ENCODE data around the gene PDP2.
A peak's percentile ranks its signal among the peaks of the same experiment; 100 is the strongest.
"Not testable (repeated sequence)": the region's sequence is repeated elsewhere in the genome, so short reads cannot be mapped to it uniquely, and the experiment has no call there.

PDP2 gene

GRCh38 chr16:66919569-66920298 is 39.4 kb downstream of the PDP2 start:
- DNase-seq (ENCODE audit: low read depth), result no peak

DNA sequence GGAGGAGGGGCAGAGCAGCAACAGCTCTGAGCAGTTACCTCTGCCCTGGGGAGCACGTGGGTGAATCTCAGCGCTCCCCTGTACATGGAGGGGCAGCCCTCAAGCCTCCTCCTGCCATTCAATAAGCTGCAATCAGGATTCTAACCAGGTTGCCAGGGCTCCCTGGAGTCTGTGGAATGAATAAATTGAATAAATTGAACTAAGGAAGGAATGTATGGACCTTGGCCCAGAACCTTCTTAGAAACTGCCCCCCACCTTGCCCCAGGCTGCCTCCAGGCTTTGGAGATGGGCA is 39.9 kb downstream of the PDP2 start:
- no peak for DNase-seq (ENCODE audit: low read depth)

GRCh38 chr16:66920924-66921680 is 40.8 kb downstream of the PDP2 start:
- no peak for DNase-seq (ENCODE audit: low read depth)

- DNase-seq (ENCODE audit: low read depth), result no peak
Observed at GRCh38 chr16:66921729-66922450, 41.6 kb downstream of the PDP2 start.

DNA sequence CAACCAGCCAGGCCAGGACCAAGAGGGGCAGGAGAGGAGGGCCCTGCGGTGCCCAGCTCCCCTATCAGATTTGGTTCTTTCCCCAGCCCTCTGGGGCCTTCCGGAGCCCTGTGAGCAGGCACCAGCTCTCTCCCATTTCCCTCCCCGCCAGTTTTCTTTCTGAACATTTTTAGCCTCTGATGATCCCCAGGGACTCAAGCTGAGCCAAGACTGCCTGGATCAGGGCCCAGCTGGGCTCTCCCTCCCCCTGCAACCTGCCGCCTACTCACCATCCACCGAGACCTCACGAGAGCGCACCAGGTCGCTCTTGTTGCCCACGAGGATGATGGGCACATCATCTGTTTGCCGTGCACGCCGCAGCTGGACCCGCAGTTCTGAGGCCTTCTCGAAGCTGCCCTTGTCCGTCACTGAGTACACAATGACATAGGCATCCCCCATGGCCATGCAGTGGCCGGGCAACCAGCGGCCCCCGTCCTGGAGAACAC is 43.0 kb downstream of the PDP2 start:
- DNase-seq (ENCODE audit: low read depth), result no peak

GRCh38 chr16:66923866-66924265 is 43.6 kb downstream of the PDP2 start:
- DNase-seq (ENCODE audit: low read depth), result no peak

GRCh38 chr16:66924527-66925321 is 44.4 kb downstream of the PDP2 start:
- no peak for DNase-seq (ENCODE audit: low read depth)

- no peak for DNase-seq (ENCODE audit: low read depth)
Observed at GRCh38 chr16:66925322-66925840, 45.1 kb downstream of the PDP2 start, which contains the start of gene RRAD. Gene RRAD (minus strand): TSS chr16:66925535. CDS start chr16:66925179, 356 bp downstream.

GRCh38 chr16:66926171-66926947 is 46.0 kb downstream of the PDP2 start:
- DNase-seq (ENCODE audit: low read depth), result no peak

DNA sequence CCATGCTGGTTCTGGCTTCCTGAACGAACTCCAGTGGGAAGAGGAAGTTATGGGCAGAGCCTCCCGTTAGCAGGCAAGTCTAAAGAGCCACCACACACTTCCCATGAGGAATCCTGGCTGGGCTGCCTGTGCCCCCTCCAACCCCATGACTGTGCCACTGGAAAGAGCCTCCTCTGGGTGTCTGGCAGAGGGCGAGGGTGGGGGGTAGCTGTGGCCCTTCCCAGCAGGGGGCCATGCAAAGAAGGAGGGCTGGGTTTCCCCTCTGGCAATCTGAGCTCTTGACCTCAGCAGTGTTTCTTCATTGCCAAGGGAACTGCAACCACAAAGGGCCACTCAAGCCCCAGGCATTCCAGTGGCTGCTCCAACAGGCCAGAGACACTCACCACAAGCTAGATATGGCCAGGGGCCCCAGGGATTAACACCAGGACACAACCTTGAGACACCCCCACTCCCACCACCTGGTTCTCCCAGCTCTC is 46.7 kb downstream of the PDP2 start:
- DNase-seq (ENCODE audit: low read depth), result no peak

DNA sequence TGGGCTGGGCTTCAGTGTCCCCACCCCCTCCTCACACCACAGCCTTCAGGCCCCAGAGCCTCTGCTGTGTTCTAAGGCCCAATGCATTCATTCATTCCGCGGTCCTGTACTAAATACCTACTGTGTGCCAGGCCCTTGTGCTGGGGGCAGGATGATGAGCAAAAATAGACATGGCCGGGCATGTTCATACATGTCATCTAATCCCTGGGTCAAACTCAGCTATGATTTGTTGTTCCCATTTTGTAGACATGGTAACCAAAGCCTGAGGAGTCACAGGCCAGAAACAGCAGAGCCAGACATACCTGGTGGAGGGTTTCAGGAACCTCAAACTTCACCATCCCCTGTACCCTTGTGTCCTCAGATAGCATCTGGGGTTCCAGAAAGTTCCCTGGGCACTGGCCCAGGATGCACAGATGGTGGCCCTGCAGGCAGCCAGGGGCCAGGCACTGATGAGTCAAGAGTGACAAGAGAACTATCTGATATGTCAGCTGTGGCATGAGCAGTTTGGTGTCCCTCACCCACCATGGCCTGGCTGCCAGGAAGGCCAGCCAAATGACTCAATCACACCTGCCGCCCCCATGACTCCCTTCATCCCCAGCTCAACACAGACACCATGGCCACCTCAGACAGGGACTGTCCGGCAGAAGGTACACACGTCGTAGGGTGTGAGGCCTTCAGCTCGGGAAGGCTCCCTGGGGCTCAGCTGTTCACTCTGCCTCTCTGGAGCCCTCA is 47.8 kb downstream of the PDP2 start:
- no peak for DNase-seq (ENCODE audit: low read depth)

DNA sequence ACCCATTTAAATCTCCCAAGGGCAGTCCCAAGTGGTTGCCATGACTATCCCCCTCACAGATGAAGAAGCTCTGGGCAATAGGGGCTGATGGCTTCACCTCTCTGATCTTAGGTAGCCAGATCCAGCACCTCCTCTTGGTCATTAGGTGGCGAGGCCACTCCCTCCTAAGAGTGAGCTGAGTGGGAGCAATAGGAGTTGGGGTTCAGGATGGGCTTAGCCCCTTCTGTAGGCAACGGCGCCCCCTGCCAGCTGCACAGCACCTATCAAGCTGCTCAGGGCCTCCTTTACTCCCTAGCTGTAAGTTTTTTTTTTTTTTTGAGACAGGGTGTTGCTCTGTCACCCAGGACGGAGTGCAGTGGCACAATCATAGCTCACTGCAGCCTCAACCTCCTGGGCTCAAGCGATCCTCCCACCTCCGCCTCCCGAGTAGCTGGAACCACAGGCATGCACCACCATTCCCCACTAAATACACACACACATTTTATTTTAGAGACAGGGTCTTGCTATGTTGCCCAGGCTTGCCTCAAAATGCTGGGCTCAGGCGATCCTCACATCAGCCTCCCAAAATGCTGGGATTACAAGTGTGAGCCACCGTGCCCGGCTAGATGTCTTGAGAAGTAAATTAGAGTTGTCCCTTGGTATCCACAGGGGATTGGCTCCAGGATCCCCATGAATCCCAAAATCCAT is 48.5 kb downstream of the PDP2 start:
- DNase-seq (ENCODE audit: low read depth), result no peak

GRCh38 chr16:66930189-66930588 is 49.9 kb downstream of the PDP2 start:
- DNase-seq (ENCODE audit: low read depth), result no peak

GRCh38 chr16:66931665-66932064 is 51.4 kb downstream of the PDP2 start:
- no peak for DNase-seq (ENCODE audit: low read depth)

- DNase-seq (ENCODE audit: low read depth), result no peak
Observed at GRCh38 chr16:66932076-66932475, 51.8 kb downstream of the PDP2 start.

DNA sequence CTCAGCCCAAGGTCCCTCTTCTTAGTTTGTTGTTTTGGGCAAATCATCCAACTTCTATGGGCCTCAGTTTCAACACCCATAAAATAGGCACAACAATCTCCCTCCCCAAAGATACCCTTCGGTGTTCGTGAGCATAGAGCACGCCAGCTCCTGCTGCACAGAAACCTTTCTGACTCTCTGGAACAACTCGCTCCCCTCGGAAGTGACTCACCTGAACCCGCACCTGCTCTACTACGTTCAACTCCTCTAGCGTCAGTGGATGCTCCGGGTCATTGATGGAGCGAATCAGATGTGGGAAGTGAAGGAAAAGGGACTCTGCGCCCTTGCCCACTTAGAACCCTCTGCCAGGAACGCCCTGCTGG is 53.4 kb downstream of the PDP2 start:
- no peak for DNase-seq (ENCODE audit: low read depth)

DNA sequence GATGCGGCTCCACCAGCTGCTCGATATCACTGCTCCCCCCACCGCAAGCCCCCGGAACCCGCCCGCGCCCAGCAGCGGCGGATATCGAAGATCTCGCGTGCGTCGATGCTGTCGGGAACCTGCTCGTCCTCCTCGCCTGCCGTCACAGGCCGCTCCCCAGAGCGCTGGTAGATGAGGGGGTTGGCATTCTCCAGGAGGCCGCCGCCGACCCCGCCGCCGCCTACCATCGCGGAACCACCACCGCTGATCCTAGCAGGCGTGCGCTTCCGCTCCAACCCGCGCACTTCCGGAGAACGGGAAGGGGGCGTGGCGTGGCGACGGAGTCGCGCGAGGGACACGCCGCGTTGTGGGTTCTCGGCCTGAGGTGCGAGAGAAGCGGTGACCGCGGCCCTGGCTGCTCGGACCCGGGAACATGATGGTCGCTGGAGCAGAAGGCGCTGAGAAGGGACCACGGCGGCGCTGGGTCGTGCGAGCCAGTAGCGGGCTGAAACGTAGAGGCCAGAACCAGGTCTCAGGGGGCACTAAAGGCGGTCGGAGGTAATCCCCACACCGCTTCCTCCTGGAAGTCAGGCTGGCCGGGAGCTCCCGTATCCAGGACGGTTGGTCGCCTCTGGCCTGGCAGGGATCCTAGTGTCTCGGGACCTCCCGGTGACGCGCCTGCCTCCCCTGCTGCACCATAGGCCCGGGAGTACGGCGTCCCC is 54.0 kb downstream of the PDP2 start, which contains the start of gene CIAO2B:
Gene CIAO2B, minus strand, starts transcription at position 265 of the 701 bp plus-strand sequence. Its CDS starts 38 bp downstream, at position 227.
- peak; percentile 84 for DNase-seq (ENCODE audit: low read depth)

DNA sequence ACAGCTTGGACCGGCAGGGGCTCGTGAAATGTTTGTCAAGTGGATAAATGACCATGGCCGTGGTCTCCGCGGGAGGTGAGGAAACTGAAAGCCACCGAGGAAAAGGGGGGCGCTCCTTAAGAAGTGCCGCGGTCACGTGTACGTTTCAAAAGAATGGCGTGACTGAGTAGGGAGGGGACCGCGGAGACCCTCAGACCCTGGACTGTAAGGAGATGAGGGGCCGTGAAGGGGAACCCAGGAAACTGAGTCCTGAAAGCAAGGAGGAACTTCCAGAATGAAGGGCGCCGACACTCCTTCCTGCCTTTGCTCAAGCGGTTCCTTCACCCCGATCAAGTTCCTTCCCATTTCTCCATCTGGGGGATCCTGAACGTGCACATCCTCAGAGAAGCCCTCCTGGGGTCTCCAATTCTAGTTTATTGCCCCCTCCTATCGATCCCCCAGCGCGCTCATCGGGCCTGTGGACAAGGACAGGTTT is 54.6 kb downstream of the PDP2 start:
- DNase-seq (ENCODE audit: low read depth), result not testable (repeated sequence)
